ENCODE data around the gene PAGR1.
A peak's percentile ranks its signal among the peaks of the same experiment; 100 is the strongest.
"Not testable (repeated sequence)": the region's sequence is repeated elsewhere in the genome, so short reads cannot be mapped to it uniquely, and the experiment has no call there.

PAGR1 gene

DNA sequence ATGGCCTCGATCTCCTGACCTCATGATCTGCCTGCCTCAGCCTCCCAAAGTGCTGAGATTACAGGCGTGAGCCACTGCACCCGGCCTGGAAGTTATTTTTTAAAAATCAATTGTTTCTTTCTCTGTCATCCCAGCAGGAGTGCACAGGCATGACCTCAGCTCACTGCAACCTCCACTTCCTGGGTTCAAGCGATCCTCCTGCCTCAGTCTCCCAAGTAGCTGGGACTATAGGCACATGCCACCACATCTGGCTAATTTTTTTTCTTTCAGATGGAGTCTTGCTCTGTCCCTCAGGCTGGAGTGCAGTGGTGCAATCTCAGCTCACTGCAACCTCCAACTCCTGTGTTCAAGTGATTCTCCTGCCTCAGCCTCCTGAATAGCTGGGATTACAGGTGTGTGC is 28.8 kb upstream of the PAGR1 start:
- not testable (repeated sequence) for H3K36me3 Mint-ChIP-seq (ENCODE audit: low read depth); H3K27ac Mint-ChIP-seq; H3K9me3 Mint-ChIP-seq; H3K27me3 Mint-ChIP-seq (ENCODE audit: low read depth); H3K4me3 Mint-ChIP-seq
- H3K4me1 Mint-ChIP-seq (ENCODE audit: low read depth): peaks cover 24% of the 10 kb centered on the region

DNA sequence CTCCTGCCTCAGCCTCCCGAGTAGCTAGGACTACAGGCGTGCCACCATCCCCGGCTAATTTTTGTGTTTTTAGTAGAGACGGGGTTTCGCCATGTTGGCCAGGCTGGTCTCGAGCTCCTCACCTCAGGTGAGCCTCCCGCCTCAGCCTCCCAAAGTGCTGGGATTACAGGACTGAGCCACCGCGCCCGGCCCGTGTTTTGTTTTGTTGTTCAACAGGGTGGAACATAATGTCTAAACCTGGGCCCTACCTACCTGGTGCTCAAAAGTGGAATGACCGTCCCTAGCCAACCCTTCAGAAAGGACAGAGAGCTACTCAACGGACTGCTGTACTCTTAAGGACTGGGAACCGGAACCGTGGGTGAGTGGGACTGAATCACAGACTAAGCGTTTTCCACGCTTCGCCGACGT is 26.2 kb upstream of the PAGR1 start:
- no peaks in the 10 kb centered on the region for H3K9me3 Mint-ChIP-seq
- peaks cover 35% of the 10 kb centered on the region for H3K4me1 Mint-ChIP-seq (ENCODE audit: low read depth)
- H3K27me3 Mint-ChIP-seq (ENCODE audit: low read depth): no peaks in the 10 kb centered on the region

DNA sequence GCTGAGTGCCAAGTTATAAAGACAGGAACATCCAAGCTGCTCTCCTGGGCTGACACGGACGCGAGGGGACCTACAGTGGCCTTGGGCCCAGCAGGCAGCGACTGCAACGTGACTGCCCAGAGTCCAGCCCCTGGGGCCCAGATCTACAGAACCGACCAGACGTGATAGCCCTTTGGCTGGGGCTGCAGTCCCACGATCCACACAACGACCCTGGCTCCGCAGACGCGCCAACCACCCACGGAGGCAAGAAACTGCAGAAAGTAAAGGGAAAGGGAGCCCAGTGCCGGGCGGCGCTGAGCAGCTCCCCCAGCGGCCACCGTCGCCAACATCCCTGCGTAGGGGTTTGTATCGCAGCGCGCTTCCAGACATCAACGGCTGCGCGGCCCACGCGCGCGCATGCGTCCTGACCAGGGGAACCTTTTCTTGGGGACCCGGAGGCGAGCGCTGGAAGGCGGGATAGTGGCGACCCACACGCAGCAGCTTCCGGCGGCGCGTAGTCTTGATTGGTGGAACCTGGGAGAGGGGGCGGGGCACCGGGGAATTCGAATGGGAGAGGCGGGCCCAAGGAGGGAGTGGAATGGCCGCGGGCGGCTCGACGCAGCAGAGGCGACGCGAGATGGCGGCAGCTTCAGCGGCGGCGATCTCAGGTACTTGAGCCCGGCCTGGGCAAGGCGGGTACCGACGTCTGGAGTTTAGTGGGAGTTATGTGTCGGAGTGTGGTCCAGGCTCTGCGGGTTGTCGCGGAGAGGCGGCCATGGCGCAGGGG is 25.6 kb upstream of the PAGR1 start, which contains the start of gene KIF22:
KIF22 (plus strand) TSS at position 569 of the 766 bp plus-strand sequence; CDS start at position 578, 9 bp downstream.
- Mint-ChIP-seq H3K4me3 (peak within 1 kb of the TSS; percentile 99), H3K27me3 (ENCODE audit: low read depth) (no peaks in the 10 kb centered on the region), H3K9me3 (no peaks in the 10 kb centered on the region), H3K4me1 (ENCODE audit: low read depth) (peaks cover 33% of the 10 kb centered on the region), H3K27ac (peak within 1 kb of the TSS; percentile 92), H3K36me3 (ENCODE audit: low read depth) (peaks cover 14% of the 10 kb centered on the region)

More for the DNA sequence above, 26.2 kb upstream of the PAGR1 start:
- peak overlapping the region; percentile 99 for H3K4me3 Mint-ChIP-seq
- H3K36me3 Mint-ChIP-seq (ENCODE audit: low read depth): peaks cover 11% of the 10 kb centered on the region
- H3K27ac Mint-ChIP-seq: peak overlapping the region; percentile 92

DNA sequence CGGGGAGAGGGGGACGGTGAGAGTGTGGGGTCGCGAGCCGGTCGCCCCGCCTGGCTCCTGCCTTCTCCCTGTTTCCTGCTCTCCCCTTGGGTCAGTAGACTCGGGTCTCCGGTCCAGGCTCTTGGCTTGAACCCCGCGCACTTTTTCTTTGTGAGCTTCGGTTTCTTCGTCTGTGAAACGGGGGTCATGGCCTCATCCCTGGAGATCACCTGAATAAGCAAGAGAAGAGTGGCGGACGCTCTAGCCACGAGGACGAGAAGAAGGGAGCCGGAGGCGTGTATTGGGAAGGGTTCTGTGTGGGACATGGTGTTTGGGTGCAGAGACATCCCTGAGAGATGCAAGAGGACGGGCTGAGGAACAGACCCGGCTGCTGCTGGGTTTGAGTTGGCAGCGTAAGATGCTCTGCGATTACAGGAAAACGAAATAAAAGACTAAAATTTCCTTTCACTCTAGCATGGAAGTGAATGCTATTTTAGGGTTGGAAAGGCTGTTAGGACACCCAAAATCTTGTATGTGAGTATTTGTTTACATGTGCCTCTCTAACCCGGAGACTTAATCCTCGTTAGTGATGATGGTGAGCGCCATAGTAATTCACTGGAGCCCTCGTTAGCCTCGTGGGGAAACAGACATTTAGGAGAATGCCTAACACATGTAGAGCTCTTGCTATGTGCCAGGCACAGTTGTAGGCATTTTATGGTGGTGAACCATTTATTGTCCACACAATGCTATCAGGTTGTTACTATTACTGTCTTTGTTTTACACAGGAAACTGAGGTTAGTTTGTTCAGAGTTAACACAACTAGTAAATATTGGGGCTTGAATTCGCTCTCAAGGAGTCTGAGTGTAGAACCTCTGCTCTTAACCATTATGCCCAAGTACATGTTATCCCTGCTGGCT is 24.8 kb upstream of the PAGR1 start:
- no peaks in the 10 kb centered on the region for H3K9me3 Mint-ChIP-seq
- H3K4me1 Mint-ChIP-seq (ENCODE audit: low read depth): peaks cover 36% of the 10 kb centered on the region
- peaks cover 15% of the 10 kb centered on the region for H3K36me3 Mint-ChIP-seq (ENCODE audit: low read depth)
- peak overlapping the region; percentile 99 for H3K4me3 Mint-ChIP-seq
- peak overlapping the region; percentile 92 for H3K27ac Mint-ChIP-seq
- no peaks in the 10 kb centered on the region for H3K27me3 Mint-ChIP-seq (ENCODE audit: low read depth)

DNA sequence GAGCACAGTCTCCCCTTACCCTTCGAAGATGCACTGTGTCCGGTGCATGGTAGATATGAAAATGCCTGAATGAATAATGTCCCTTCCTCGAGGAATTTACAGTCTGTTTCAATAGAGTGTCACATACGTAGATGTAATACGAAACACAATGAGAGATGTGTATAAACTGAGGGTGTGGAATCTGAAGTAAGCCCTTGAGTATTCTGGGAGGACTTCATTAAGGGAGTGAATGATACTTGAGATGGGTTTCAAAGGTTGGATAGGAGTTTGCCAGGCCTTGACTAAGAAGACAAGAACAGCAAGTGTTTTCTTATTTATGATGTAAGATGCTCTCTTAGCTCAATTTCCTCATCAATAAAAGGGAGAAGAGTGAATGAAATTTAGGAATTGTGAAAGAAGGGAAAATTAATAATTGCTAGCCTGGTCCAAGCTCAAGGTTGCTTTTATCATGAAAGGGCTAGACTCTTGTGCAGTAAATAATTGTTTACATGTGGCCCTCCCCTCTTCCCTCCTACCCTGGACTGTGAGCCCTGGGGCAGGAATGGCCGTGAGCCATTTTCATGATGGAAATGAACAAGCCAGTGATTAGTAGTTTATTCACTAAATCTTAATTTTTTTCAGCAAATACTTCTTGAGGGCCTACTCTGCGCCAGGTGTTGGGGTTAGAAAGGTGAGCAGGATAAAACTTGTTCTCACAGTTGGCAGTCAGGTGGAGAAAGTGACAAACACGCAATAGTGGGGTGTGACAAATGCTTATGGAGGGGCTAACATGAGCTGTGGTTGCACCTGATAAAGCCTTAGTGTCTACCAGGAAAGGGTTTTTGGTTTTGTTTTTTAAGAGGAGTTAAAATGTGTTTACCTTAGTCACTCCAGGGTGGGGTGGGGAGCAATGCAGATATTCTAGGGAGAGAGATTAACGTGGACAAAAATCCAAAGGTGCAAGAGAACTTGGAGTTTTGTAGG is 23.8 kb upstream of the PAGR1 start:
- H3K27ac Mint-ChIP-seq: peak overlapping the region; percentile 92
- H3K4me1 Mint-ChIP-seq (ENCODE audit: low read depth): peaks cover 37% of the 10 kb centered on the region
- no peaks in the 10 kb centered on the region for H3K27me3 Mint-ChIP-seq (ENCODE audit: low read depth)
- no peaks in the 10 kb centered on the region for H3K9me3 Mint-ChIP-seq
- peaks cover 20% of the 10 kb centered on the region for H3K36me3 Mint-ChIP-seq (ENCODE audit: low read depth)
- peak overlapping the region; percentile 99 for H3K4me3 Mint-ChIP-seq

DNA sequence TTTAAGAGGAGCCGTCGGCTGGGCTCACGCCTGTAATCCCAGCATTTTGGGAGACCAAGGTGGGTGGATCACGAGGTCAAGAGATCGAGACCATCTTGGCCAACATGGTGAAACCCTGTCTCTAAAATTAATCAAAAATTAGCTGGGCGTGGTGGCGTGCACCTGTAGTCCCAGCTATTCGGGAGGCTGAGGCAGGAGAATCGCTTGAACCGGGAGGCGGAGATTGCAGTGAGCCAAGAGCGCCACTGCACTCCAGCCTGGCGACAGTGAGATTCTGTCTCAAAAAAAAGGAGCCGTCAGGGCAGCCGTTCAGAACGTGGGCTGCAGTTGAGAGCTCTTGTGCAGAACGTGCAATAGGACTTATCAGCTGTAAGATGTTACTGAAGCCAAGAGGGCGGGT is 22.8 kb upstream of the PAGR1 start:
- Mint-ChIP-seq H3K4me1 (ENCODE audit: low read depth) (peaks cover 37% of the 10 kb centered on the region), H3K27ac (peak overlapping the region; percentile 49), H3K36me3 (ENCODE audit: low read depth) (peaks cover 26% of the 10 kb centered on the region), H3K4me3 (peak overlapping the region; percentile 99)
- H3K27me3 Mint-ChIP-seq (ENCODE audit: low read depth); H3K9me3 Mint-ChIP-seq: not testable (repeated sequence)

DNA sequence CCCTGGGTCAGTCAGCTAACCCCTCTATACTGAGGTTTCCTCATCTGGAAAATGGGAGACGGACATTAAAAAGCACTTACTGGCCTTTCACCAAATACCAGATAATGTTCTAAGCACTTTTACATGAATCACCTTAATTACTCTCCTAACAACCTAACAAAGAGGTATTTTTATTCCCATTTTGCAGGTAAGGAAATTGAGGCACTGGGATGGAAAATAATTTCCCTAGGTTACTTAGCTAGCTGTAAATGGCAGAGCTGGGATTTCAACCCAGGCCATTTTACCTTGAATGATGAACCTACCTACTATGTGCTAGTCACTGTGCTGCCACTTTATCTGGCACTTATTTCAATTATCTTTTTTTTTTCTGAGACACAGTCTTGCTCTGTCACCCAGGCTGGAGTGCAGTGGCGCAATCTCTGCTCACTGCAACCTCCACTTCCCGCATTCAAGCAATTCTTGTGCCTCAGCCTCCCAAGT is 21.7 kb upstream of the PAGR1 start:
- no peak overlapping the region for H3K27ac Mint-ChIP-seq
- no peaks in the 10 kb centered on the region for H3K9me3 Mint-ChIP-seq
- H3K4me1 Mint-ChIP-seq (ENCODE audit: low read depth): peaks cover 37% of the 10 kb centered on the region
- peaks cover 33% of the 10 kb centered on the region for H3K36me3 Mint-ChIP-seq (ENCODE audit: low read depth)
- H3K4me3 Mint-ChIP-seq: no peak overlapping the region
- no peaks in the 10 kb centered on the region for H3K27me3 Mint-ChIP-seq (ENCODE audit: low read depth)

DNA sequence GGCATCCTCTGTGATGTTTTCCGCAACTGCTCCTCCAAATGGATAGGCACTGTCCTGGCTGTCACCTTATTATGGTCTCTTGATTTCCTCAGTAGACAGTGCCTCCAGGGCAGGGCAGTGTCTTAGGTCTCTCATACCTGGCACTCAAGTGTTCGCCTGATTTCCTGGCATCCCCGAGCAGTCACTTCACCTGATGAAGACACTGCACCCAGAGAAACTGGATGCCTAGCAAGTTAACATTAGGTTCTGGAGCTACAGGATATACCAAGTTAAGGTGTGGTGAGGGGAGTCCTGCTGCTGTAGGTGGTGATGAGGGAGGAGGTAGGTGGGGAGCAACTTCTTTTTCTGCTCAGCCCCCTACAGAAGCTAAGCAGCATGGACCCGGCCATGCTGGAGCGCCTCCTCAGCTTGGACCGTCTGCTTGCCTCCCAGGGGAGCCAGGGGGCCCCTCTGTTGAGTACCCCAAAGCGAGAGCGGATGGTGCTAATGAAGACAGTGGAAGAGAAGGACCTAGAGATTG is 13.5 kb upstream of the PAGR1 start:
- H3K9me3 Mint-ChIP-seq: no peaks in the 10 kb centered on the region
- peaks cover 47% of the 10 kb centered on the region for H3K36me3 Mint-ChIP-seq (ENCODE audit: low read depth)
- H3K27ac Mint-ChIP-seq: peak overlapping the region; percentile 52
- no peaks in the 10 kb centered on the region for H3K27me3 Mint-ChIP-seq (ENCODE audit: low read depth)
- peak overlapping the region; percentile 34 for H3K4me3 Mint-ChIP-seq
- peaks cover 19% of the 10 kb centered on the region for H3K4me1 Mint-ChIP-seq (ENCODE audit: low read depth)

DNA sequence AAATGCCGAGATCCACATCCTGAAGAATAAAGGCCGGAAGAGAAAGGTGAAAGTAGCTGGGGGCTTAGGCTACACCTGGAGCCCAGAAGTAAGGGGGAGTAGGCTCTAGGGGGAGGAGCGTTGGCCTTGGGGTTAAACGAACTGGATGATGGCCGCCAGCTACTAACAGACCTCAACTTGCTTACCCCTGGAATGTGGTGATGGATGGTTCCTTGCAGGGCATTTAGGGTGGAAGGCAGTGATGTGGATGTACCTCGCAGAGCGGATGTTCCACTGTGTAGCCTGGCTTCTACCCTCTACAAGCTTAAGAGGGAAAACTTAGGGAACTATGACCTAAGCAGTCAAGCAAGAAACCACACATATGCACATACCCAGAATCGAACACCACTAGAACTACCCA is 11.9 kb upstream of the PAGR1 start:
- Mint-ChIP-seq H3K4me3 (peak overlapping the region; percentile 99), H3K27ac (peak overlapping the region; percentile 99), H3K9me3 (no peaks in the 10 kb centered on the region), H3K27me3 (ENCODE audit: low read depth) (no peaks in the 10 kb centered on the region), H3K36me3 (ENCODE audit: low read depth) (peaks cover 43% of the 10 kb centered on the region), H3K4me1 (ENCODE audit: low read depth) (peaks cover 31% of the 10 kb centered on the region)

DNA sequence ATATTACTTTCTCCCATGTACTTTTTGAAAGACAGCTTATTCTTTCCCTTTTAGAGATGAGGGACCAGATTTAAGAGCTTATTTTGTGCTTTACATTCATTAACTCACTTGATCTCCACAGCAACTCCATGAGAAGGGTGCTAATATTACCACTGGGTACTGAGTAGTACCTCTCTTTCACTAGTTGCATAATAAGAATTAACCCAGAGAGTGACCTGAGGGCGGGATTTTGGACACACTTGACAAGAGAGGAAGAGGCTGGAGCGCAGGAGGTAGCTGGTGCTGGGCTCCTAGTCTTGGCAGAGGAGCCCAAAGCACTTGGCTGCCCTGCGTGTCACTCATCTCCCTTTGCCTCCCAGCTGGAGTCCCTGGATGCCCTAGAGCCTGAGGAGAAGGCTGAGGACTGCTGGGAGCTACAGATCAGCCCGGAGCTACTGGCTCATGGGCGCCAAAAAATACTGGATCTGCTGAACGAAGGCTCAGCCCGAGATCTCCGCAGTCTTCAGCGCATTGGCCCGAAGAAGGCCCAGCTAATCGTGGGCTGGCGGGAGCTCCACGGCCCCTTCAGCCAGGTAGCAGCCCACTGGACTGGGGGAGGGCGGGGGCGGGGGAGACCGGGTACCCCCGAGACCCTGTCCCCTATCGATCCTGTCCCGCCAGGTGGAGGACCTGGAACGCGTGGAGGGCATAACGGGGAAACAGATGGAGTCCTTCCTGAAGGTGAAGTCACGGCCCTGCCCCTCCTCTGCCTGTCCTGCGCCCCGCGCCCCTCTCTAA is 11.3 kb upstream of the PAGR1 start:
- Mint-ChIP-seq H3K4me1 (ENCODE audit: low read depth) (peaks cover 33% of the 10 kb centered on the region), H3K36me3 (ENCODE audit: low read depth) (peaks cover 42% of the 10 kb centered on the region), H3K27ac (peak overlapping the region; percentile 99), H3K27me3 (ENCODE audit: low read depth) (no peaks in the 10 kb centered on the region), H3K9me3 (no peaks in the 10 kb centered on the region), H3K4me3 (peak overlapping the region; percentile 99)

DNA sequence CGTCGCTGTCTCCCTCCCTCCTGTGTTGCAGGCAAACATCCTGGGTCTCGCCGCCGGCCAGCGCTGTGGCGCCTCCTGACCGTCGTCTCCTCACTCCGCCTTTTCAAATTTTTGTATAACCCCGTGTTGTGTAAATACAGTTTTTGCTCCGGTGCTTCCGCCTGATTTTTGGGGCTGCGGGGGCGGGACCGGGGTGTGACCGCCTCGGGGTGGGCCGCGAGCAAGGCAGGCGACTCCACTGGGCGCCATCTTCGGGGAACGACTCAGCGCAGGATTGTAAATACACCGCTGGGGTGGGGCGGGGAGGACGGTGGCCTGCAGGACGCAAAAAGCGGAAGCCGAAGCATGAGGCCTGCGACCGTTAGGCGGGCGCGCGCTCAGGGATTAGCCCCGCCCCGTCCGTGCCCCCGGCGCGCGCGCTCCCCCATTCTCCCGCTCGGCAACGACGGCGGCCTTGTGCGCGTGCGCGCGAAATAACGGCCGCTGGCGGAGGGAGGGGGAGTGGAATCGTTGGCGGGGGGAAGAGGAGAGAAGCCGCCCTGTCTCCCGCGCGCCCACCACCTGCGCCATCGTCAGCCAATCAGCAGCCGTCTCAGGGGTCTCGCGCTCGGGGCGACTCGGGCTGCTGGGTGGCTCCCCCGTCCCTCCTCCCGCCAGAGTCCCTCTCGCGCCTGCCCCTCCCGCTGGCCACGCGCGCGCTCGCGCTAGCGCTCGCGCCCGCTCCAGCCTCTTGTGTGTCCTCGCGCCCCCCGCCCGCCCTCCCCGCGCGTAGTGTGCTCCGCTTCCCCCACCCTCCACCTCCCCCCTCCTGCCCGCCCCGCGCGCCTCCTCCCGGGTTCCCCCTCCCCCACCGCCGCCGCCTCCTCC is 10.5 kb upstream of the PAGR1 start:
- Mint-ChIP-seq H3K27ac (peak overlapping the region; percentile 99), H3K9me3 (no peaks in the 10 kb centered on the region), H3K4me3 (peak overlapping the region; percentile 99), H3K36me3 (ENCODE audit: low read depth) (peaks cover 44% of the 10 kb centered on the region), H3K27me3 (ENCODE audit: low read depth) (no peaks in the 10 kb centered on the region), H3K4me1 (ENCODE audit: low read depth) (peaks cover 39% of the 10 kb centered on the region)

DNA sequence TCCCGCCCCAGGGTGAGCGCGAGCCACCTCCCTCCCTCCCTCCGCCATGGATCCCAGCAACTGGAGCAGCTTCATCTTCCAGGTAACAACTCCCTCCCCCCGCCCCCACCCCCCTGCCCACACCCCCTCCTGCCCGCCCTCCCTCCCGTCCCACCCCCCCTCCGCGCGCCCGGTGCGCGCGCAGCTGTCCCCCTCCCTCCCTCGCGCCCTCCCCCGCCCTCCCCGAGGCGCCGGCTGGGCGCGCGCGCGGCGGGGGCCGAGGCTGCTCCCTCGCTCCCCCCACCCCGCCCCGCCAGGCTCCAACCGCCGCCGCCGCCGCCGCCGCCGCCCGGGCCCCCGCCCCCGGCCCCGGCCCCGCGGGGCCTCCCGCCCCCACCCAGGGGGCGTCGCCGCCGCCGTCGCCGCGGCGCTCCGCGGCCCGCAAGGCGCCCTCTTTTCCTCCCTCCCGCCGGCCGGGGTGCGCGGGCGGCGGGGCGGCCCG is 9.8 kb upstream of the PAGR1 start, which contains the start of gene MAZ:
MAZ (plus strand) TSS at position 431 of the 481 bp plus-strand sequence. CDS start 173 bp downstream, outside the sequence.
- Mint-ChIP-seq H3K9me3 (no peaks in the 10 kb centered on the region), H3K27me3 (ENCODE audit: low read depth) (no peaks in the 10 kb centered on the region), H3K4me3 (peak within 1 kb of the TSS; percentile 99), H3K27ac (peak within 1 kb of the TSS; percentile 99), H3K36me3 (ENCODE audit: low read depth) (peaks cover 45% of the 10 kb centered on the region), H3K4me1 (ENCODE audit: low read depth) (peaks cover 46% of the 10 kb centered on the region)

Measured in T-helper 1 cell treated with Interleukin-12 subunit alpha and Interleukin-12 subunit beta and Interleukin-4 antibody, amounts not matched to agents 30 μg/mL and 1 μg/mL, for 36 hours (primary cell).